Liver (tissue), 3 donors: Measurements from ENCODE around the gene RND3.

Experiments
- JUND ChIP-seq, 2 donors: IDR thresholded peaks; 2 replicates each; pipeline ENCODE4 v1.6.1; 2016; ENCODE audit warnings: antibody characterized with exemption in 2 of 2
- NR2F2 ChIP-seq: IDR thresholded peaks from 2 replicates; pipeline ENCODE4 v1.6.1; 2016; ENCODE audit warnings: antibody characterized with exemption
- RAD21 ChIP-seq, 2 donors: IDR thresholded peaks; 2 replicates each; pipeline ENCODE4 v1.6.1; 2016; ENCODE audit warnings: antibody characterized with exemption in 2 of 2, mild to moderate bottlenecking in 2 of 2
- SP1 ChIP-seq: IDR thresholded peaks from 2 replicates; pipeline ENCODE4 v1.6.1; 2018; ENCODE audit warnings: antibody characterized with exemption, mild to moderate bottlenecking
- TAF1 ChIP-seq: conservative IDR thresholded peaks from 2 replicates; pipeline ENCODE4 v1.6.1; 2016; ENCODE audit warnings: antibody characterized with exemption, mild to moderate bottlenecking
- YY1 ChIP-seq: IDR thresholded peaks from 2 replicates; pipeline ENCODE4 v1.6.1; 2016; ENCODE audit warnings: antibody characterized with exemption, mild to moderate bottlenecking
- TF ChIP-seq, protein P1 (sequence below): fragments of 150-350 bp; IDR thresholded peaks from 2 replicates; pipeline ENCODE4 v1.5.1; 2017; ENCODE audit warnings: improper control_type of control experiment, low read depth, low read length; ENCODE audit not compliant: missing input control
- TF ChIP-seq, protein P2 (sequence below): IDR thresholded peaks from 2 replicates; pipeline ENCODE4 v1.6.1; 2016; ENCODE audit warnings: antibody characterized with exemption
- TF ChIP-seq, protein P3 (sequence below): IDR thresholded peaks from 2 replicates; pipeline ENCODE4 v1.6.1; 2016; ENCODE audit warnings: antibody characterized with exemption, mild to moderate bottlenecking
- donor health status: healthy.
- donor health status: healthy.

DNA sequence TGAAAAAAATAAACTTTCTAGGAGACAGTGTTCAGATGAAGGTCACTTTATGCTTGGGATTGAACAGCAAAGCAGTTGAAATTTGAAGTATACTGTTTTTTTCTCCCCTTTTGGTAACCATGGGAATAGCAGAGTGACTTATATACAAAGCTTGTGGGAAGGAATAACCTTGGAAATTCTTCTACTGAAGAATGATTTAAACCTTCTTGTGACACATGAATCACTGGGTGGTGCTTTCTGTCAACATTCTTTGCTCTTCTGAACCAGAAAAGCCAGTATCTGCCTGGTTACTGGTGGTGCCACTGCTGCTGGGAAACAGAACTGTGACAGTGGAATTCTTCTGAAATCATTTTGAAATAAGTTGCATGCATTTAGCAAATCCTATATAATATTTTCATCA, 39.4 kb upstream of the RND3 start:
- TF ChIP-seq, protein P1, sequence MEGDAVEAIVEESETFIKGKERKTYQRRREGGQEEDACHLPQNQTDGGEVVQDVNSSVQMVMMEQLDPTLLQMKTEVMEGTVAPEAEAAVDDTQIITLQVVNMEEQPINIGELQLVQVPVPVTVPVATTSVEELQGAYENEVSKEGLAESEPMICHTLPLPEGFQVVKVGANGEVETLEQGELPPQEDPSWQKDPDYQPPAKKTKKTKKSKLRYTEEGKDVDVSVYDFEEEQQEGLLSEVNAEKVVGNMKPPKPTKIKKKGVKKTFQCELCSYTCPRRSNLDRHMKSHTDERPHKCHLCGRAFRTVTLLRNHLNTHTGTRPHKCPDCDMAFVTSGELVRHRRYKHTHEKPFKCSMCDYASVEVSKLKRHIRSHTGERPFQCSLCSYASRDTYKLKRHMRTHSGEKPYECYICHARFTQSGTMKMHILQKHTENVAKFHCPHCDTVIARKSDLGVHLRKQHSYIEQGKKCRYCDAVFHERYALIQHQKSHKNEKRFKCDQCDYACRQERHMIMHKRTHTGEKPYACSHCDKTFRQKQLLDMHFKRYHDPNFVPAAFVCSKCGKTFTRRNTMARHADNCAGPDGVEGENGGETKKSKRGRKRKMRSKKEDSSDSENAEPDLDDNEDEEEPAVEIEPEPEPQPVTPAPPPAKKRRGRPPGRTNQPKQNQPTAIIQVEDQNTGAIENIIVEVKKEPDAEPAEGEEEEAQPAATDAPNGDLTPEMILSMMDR, result no peak
- TF ChIP-seq YY1 (no peak), JUND (IDR thresholded peaks at IDR 0.05) (no peak), SP1 (no peak), NR2F2 (no peak), RAD21 (IDR thresholded peaks at IDR 0.05) (no peak), TAF1 (no peak)
- TF ChIP-seq, protein P2, sequence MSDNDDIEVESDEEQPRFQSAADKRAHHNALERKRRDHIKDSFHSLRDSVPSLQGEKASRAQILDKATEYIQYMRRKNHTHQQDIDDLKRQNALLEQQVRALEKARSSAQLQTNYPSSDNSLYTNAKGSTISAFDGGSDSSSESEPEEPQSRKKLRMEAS, result no peak
- TF ChIP-seq, protein P3, sequence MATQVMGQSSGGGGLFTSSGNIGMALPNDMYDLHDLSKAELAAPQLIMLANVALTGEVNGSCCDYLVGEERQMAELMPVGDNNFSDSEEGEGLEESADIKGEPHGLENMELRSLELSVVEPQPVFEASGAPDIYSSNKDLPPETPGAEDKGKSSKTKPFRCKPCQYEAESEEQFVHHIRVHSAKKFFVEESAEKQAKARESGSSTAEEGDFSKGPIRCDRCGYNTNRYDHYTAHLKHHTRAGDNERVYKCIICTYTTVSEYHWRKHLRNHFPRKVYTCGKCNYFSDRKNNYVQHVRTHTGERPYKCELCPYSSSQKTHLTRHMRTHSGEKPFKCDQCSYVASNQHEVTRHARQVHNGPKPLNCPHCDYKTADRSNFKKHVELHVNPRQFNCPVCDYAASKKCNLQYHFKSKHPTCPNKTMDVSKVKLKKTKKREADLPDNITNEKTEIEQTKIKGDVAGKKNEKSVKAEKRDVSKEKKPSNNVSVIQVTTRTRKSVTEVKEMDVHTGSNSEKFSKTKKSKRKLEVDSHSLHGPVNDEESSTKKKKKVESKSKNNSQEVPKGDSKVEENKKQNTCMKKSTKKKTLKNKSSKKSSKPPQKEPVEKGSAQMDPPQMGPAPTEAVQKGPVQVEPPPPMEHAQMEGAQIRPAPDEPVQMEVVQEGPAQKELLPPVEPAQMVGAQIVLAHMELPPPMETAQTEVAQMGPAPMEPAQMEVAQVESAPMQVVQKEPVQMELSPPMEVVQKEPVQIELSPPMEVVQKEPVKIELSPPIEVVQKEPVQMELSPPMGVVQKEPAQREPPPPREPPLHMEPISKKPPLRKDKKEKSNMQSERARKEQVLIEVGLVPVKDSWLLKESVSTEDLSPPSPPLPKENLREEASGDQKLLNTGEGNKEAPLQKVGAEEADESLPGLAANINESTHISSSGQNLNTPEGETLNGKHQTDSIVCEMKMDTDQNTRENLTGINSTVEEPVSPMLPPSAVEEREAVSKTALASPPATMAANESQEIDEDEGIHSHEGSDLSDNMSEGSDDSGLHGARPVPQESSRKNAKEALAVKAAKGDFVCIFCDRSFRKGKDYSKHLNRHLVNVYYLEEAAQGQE, result no peak
